ENCODE measurements around the gene NDUFB7.
"Not testable (repeated sequence)": the region's sequence is repeated elsewhere in the genome, so short reads cannot be mapped to it uniquely, and the experiment has no call there.

NDUFB7 gene

GRCh38 chr19:14553042-14553938, 18.6 kb downstream of the NDUFB7 start:
- no peak for DNase-seq (ENCODE audit: low read depth)

- DNase-seq (ENCODE audit: low read depth), result not testable (repeated sequence)
Measured at GRCh38 chr19:14552006-14552360, 19.9 kb downstream of the NDUFB7 start.

- DNase-seq (ENCODE audit: low read depth), result peak; percentile 65
Measured at GRCh38 chr19:14551134-14552005, 20.5 kb downstream of the NDUFB7 start.

- no peak for DNase-seq (ENCODE audit: low read depth)
Measured at GRCh38 chr19:14550201-14550754, 21.6 kb downstream of the NDUFB7 start.

GRCh38 chr19:14545716-14546082, 26.2 kb downstream of the NDUFB7 start:
- no peak for DNase-seq (ENCODE audit: low read depth)

GRCh38 chr19:14544977-14545715, 26.7 kb downstream of the NDUFB7 start:
- no peak for DNase-seq (ENCODE audit: low read depth)

GRCh38 chr19:14544047-14544446, 27.8 kb downstream of the NDUFB7 start:
- no peak for DNase-seq (ENCODE audit: low read depth)

GRCh38 chr19:14542711-14543328, 29.0 kb downstream of the NDUFB7 start:
- no peak for DNase-seq (ENCODE audit: low read depth)

- DNase-seq (ENCODE audit: low read depth), result not testable (repeated sequence)
Measured at GRCh38 chr19:14541979-14542378, 29.9 kb downstream of the NDUFB7 start.

- DNase-seq (ENCODE audit: low read depth), result no peak
Measured at GRCh38 chr19:14540741-14541525, 30.9 kb downstream of the NDUFB7 start.

GRCh38 chr19:14536926-14537692, 34.8 kb downstream of the NDUFB7 start:
- no peak for DNase-seq (ENCODE audit: low read depth)

- DNase-seq (ENCODE audit: low read depth), result no peak
Measured at GRCh38 chr19:14533450-14533849, 38.4 kb downstream of the NDUFB7 start.

- no peak for DNase-seq (ENCODE audit: low read depth)
Measured at GRCh38 chr19:14530506-14530905, 41.4 kb downstream of the NDUFB7 start.

- DNase-seq (ENCODE audit: low read depth), result no peak
Measured at GRCh38 chr19:14530005-14530348, 41.9 kb downstream of the NDUFB7 start.

GRCh38 chr19:14529254-14530004, 42.4 kb downstream of the NDUFB7 start, which contains the start of gene TECR:
Gene TECR (plus strand): TSS chr19:14529594. CDS start chr19:14529697, 103 bp downstream.
- peak; percentile 100 for DNase-seq (ENCODE audit: low read depth)

- DNase-seq (ENCODE audit: low read depth), result no peak
Measured at GRCh38 chr19:14528419-14529253, 43.2 kb downstream of the NDUFB7 start.

GRCh38 chr19:14526423-14526822, 45.4 kb downstream of the NDUFB7 start:
- DNase-seq (ENCODE audit: low read depth), result no peak

GRCh38 chr19:14525729-14526128, 46.1 kb downstream of the NDUFB7 start:
- DNase-seq (ENCODE audit: low read depth), result no peak
